Type B pancreatic cell (in vitro differentiated cells): ENCODE data around the gene PFDN5. TPM values are rescaled to one million over a fixed set of nuclear protein-coding genes. Genes with fewer than 3 reads are reported as not detected.

Source experiments
- DNase-seq: peaks from one replicate; pipeline ENCODE4 v3.0.0; 2021; ENCODE audit warnings: mixed read lengths; ENCODE audit not compliant: unreplicated experiment; ENCODE audit errors: extremely low spot score
- H3K27ac Mint-ChIP-seq: 2 replicates; pipeline ENCODE4 v1.8.0; 2021; ENCODE audit warnings: mild to moderate bottlenecking, mixed read lengths
- H3K27me3 Mint-ChIP-seq: 2 replicates; pipeline ENCODE4 v1.8.0; 2021; ENCODE audit warnings: mixed read lengths
- H3K36me3 Mint-ChIP-seq: 2 replicates; pipeline ENCODE4 v1.8.0; 2021; ENCODE audit warnings: mixed read lengths
- H3K4me1 Mint-ChIP-seq: one replicate; pipeline ENCODE4 v1.8.0; 2021; ENCODE audit warnings: mixed read lengths; ENCODE audit not compliant: unreplicated experiment
- H3K4me3 Mint-ChIP-seq: 2 replicates; pipeline ENCODE4 v1.8.0; 2021; ENCODE audit warnings: mild to moderate bottlenecking, mixed read lengths
- H3K9me3 Mint-ChIP-seq: 2 replicates; pipeline ENCODE4 v1.8.0; 2021; ENCODE audit warnings: mixed read lengths
- CTCF ChIP-seq: fragments of 200-600 bp; sonication (generic); conservative IDR thresholded peaks from 2 replicates; pipeline ENCODE4 v1.5.0; 2021; ENCODE audit warnings: antibody characterized with exemption, mild to moderate bottlenecking
- total RNA-seq: library from RNA; stranded (reverse); gene quantifications from 2 replicates; pipeline ENCODE4 v1.2.1, GENCODE V29; 2021; ENCODE audit warnings: low replicate concordance

Gene PFDN5
- total RNA-seq, 1 donor from 2014 or later = 336 TPM

- DNase-seq = no peak
- Mint-ChIP-seq H3K9me3 (no peaks in the 10 kb centered on the region), H3K4me3 (no peak overlapping the region), H3K4me1 (no peaks in the 10 kb centered on the region), H3K36me3 (peaks cover 11% of the 10 kb centered on the region), H3K27ac (no peak overlapping the region), H3K27me3 (no peaks in the 10 kb centered on the region)
- TF ChIP-seq CTCF = no peak
Observed at GRCh38 chr12:53308276-53308675, 12.9 kb downstream of the PFDN5 start.

DNA sequence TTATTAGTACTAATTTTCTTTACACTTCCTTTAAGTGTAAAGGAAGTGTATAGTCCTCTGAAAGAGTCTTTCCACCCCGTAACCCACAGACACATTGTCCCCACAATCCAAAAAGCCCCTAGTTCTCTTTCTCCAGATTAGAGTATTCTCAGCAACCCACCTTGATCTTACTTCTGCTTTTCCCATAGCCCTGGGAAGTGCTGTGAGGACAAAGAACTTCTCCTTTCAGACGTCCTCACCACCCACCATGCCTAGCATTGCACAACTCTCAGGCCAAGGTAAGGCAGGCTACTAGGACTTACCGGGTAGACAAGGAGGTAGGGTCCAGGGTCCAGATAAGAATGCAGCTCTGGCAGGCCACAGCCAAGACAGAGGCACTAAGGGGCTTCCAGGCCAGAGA is 18.7 kb downstream of the PFDN5 start:
- no peak overlapping the region for H3K4me3 Mint-ChIP-seq
- no peak for DNase-seq
- H3K27ac Mint-ChIP-seq = no peak overlapping the region
- H3K27me3 Mint-ChIP-seq = no peaks in the 10 kb centered on the region
- no peak for TF ChIP-seq CTCF
- H3K36me3 Mint-ChIP-seq = peaks cover 7% of the 10 kb centered on the region
- H3K9me3 Mint-ChIP-seq = no peaks in the 10 kb centered on the region
- no peaks in the 10 kb centered on the region for H3K4me1 Mint-ChIP-seq

GRCh38 chr12:53320352-53321195 is 25.2 kb downstream of the PFDN5 start:
- H3K9me3 Mint-ChIP-seq = no peaks in the 10 kb centered on the region
- TF ChIP-seq CTCF = no peak
- H3K36me3 Mint-ChIP-seq = no peaks in the 10 kb centered on the region
- H3K4me1 Mint-ChIP-seq = peaks cover 27% of the 10 kb centered on the region
- no peak for DNase-seq
- peak overlapping the region; percentile 96 for H3K27ac Mint-ChIP-seq
- peak overlapping the region; percentile 99 for H3K4me3 Mint-ChIP-seq
- no peaks in the 10 kb centered on the region for H3K27me3 Mint-ChIP-seq

DNA sequence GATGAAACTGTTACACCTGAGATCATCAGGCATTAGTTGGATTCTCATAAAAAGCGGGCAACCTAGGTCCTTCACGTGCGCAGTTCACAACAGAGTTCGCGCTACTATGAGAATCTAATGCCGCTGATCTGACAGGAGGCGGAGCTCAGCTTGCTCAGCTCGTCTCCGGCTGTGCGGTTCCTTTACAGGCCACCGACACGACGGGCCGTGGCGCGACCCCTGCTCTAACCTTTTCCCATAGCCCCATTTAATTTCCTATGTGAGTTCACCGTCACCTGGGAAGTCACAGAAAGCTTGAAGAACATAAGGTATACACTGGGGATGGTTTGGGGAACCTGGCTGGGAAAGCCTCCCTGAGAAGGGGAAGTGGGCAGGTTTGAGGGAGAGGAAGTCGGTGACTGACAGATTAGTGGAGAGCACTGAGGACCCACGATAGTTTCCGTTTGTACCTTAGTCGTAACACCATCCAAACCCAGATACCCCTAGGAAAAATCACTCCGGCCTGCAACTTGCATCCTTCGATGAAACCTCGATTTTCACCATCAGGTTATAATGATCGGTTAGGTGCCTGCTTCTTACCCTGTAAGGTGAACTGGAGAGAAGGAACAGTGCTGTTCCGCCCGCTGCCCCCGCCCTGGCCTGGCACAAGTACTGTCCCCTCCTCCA is 28.9 kb downstream of the PFDN5 start:
- Mint-ChIP-seq H3K9me3 (no peaks in the 10 kb centered on the region), H3K36me3 (no peaks in the 10 kb centered on the region), H3K4me3 (peak overlapping the region; percentile 85), H3K27me3 (peaks cover 25% of the 10 kb centered on the region), H3K4me1 (peaks cover 35% of the 10 kb centered on the region), H3K27ac (peak overlapping the region; percentile 79)
- TF ChIP-seq CTCF = no peak
- no peak for DNase-seq

- Mint-ChIP-seq H3K27ac (peak overlapping the region; percentile 79), H3K4me3 (peak overlapping the region; percentile 85), H3K27me3 (peaks cover 28% of the 10 kb centered on the region), H3K4me1 (peaks cover 35% of the 10 kb centered on the region), H3K36me3 (no peaks in the 10 kb centered on the region), H3K9me3 (no peaks in the 10 kb centered on the region)
- peak; percentile 79 for TF ChIP-seq CTCF
- peak; percentile 89 for DNase-seq
Observed at GRCh38 chr12:53324779-53325510, 29.6 kb downstream of the PFDN5 start.
